HG02943 (cell line): Measurements from ENCODE around the gene OR10AG1.

Source experiments
- ATAC-seq: cut with Tn5 transposase; IDR thresholded peaks from one replicate; pipeline ENCODE4 v1.9.1; 2021; ENCODE audit warnings: mild to moderate bottlenecking, low read depth, moderate library complexity; ENCODE audit not compliant: unreplicated experiment

OR10AG1 gene

DNA sequence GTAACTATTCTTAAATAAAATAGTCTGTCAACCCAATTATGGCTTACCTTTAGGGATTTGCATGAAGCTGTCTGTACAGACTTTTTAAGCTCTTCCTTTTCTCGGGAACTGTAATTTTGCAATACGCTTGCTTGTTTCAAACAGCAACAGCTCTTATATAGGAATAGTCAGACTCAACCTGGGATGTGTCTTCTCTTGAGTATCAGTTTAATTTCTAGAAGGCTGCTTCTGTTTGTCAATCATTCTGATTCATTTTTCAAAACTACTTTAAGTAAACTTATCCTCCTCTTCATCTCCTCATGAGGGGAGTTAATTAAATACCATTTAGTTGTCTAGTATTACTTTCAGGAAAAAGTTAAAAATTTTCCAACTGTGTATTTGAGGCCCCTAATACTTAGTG lies at the start of gene OR10AG1:
Gene OR10AG1 (minus strand): TSS at position 101 of the 400 bp plus-strand sequence. CDS start 38 bp downstream, at position 63.
- ATAC-seq: no peak

GRCh38 chr11:56013805-56014204 lies 44.1 kb upstream of the OR10AG1 start:
- no peak for ATAC-seq

- no peak for ATAC-seq
These were observed 41.0 kb upstream of the OR10AG1 start for GRCh38 chr11:56010716-56011115.

DNA sequence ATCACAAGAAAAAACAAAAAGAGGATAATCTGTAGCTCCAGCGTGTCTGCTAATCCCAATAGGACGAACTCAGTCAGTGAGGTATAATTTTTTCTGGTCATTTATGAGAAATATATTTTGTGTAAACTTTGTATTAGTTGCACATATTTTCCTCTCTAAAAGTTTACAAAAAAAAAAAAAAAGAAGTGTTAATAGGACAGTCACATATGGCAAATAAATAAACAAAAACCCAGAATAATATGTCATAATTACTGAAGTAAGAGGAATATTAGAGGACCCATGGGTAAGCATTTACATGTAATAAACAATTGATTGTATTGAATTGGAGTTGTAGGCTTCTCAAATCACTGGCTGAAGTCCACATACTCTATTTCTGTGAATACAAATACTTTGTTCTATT lies 24.8 kb upstream of the OR10AG1 start, which contains the start of gene OR5F1:
Gene OR5F1 (minus strand): TSS at position 101 of the 400 bp plus-strand sequence. CDS start 0 bp downstream, at position 101.
- ATAC-seq: no peak

GRCh38 chr11:55970935-55971334 lies 1.2 kb upstream of the OR10AG1 start:
- no peak for ATAC-seq

DNA sequence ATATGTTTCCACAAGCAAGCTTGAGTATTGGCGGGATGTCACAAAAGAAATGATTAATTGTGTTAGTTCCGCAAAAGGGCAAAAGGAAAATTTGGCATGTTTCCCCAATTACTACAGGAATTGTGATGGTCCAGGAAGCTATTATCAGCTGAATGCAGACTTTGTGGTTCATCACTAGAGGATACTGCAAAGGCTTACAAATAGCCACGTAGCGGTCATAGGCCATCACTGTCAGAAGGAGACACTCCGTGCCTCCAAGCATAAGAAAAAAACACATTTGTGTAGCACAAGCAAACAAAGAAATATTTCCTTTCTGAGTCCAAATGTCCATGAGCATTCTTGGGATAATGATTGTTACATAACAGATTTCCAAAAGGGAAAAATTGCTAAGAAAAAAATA lies 1.8 kb downstream of the OR10AG1 start:
- no peak for ATAC-seq

DNA sequence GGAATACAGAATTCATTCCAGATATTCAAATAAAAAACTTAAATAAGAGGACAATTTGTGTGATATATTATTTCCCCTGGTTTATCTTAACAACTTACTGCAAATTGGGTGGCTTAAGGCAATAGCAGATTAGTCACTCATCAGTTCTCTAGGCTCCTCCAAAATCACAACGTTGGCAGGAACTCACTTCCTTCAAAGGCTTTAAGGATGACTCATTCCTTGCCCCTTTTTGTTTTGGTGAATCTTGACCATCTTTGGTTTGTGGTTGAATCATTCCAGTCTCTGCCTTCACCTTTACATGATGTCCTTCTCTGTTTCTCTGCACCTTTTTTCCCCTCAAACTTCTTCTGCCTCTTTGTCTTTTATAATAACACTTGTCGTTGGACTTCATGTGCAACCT lies 3.4 kb downstream of the OR10AG1 start:
- ATAC-seq: no peak

DNA sequence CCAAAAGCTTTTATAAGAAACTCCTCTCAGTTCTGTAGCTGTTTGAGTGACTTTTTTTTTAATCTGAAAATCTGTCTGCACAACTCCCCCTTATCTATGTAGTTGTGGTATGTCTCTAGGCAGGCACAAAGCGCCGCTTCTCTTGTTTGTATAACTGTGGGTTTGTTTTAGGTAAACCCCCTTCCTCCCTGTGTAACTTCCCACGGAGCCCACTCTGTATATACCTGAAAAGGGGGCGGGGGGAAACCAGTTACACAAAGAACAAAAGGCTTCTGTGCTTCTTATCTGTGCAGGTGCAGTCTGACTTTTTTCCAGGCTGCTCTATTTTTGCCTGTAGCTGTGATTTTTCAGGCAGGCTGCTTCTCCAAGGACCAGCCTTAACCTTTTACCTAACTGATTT lies 13.2 kb downstream of the OR10AG1 start:
- no peak for ATAC-seq

DNA sequence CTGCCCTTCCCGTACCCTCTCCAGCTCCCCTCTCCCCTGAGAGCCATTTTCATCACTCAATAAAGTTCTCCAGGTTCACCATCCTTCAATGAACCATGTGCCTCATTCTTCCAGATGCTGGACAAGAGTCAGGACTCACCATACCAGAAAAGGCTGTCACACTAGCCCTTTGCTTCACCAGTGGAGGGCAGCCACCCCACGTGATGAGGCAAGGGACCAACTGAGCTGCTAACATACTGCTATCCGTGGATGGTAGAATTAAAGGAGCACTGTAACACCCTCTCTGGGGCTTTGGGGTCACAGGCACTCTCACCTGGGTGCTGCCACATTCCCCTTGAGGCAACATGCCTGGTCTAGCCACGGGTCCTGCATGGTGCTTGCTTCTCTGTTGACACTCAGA lies 20.4 kb downstream of the OR10AG1 start:
- ATAC-seq: no peak

GRCh38 chr11:55942785-55943392 lies 26.9 kb downstream of the OR10AG1 start:
- ATAC-seq: no peak

GRCh38 chr11:55936300-55936699 lies 33.4 kb downstream of the OR10AG1 start, which contains the start of gene OR5I1:
Gene OR5I1, minus strand, starts transcription at chr11:55936400. Its CDS starts 0 bp downstream, at chr11:55936400.
- no peak for ATAC-seq

GRCh38 chr11:55920537-55920936 lies 49.2 kb downstream of the OR10AG1 start:
- no peak for ATAC-seq
